GM19372 (cell line): ENCODE data around the gene SPP1.
"Not testable (repeated sequence)": the region's sequence is repeated elsewhere in the genome, so short reads cannot be mapped to it uniquely, and the experiment has no call there.

Experiments used
- ATAC-seq: cut with Tn5 transposase; IDR thresholded peaks from one replicate; pipeline ENCODE4 v1.9.1; 2021; ENCODE audit warnings: mild to moderate bottlenecking, low read depth, moderate library complexity; ENCODE audit not compliant: unreplicated experiment

Gene SPP1

GRCh38 chr4:87985097-87985886 lies 9.8 kb downstream of the SPP1 start:
- ATAC-seq = no peak

DNA sequence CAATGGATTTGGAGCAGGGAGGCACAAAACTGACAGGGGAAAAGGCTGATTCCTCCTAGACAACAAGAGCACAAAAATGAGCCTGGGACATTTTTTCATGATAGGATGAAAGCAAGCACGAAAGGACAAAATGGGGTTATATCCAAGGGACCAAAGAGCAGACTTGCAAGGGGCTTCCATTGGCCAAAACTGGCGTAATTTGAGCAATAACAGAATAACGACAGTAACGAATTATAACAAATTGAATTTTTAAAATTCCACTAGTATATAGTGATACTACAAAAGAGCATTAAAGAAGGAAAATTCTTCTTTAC lies 10.3 kb downstream of the SPP1 start:
- no peak for ATAC-seq

GRCh38 chr4:87986508-87986907 lies 11.0 kb downstream of the SPP1 start:
- ATAC-seq = no peak

DNA sequence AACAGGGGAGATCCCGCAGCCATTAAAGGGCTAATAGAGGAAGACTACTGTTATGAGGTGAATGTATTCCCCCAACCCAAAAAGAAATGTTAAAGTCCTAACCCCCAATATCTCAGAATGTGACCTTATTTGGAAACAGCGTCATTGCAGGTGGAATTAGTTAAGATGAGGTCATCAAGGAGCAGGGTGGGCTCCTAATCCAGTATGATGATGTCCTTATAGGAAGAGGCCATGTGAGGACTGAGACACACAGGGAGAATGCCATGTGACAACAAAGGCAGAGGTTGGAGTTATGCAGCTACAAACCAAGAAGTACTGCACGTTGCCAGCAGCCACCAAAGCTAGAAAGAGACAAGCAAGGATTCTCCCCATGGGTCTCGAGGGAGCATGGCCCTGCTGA lies 14.3 kb downstream of the SPP1 start:
- ATAC-seq = no peak

DNA sequence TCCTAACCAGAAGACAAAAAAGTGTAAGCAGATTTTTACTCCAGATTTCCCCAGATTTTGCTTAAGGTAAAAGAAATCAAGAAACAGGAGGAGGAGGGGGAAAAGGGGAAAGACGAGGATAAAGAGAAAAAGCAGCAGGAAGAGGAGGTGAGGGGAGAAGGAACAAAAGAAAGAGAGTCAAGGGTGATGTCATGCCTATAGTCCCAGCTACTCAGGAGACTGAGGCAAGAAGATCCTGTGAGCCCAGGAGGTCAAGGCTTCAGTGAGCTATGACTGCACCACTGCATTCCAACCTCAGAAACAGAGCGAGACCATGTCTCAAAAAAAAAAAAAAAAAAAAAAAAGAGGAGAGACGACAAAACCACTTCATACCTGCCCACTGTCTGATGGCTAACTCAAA lies 19.9 kb downstream of the SPP1 start:
- ATAC-seq = no peak

- ATAC-seq = not testable (repeated sequence)
Observed at GRCh38 chr4:87999191-87999691, 23.7 kb downstream of the SPP1 start.

- no peak for ATAC-seq
Observed at GRCh38 chr4:88001871-88002270, 26.4 kb downstream of the SPP1 start.

GRCh38 chr4:88002786-88003185 lies 27.3 kb downstream of the SPP1 start:
- no peak for ATAC-seq

GRCh38 chr4:88003261-88003660 lies 27.7 kb downstream of the SPP1 start:
- ATAC-seq = no peak

DNA sequence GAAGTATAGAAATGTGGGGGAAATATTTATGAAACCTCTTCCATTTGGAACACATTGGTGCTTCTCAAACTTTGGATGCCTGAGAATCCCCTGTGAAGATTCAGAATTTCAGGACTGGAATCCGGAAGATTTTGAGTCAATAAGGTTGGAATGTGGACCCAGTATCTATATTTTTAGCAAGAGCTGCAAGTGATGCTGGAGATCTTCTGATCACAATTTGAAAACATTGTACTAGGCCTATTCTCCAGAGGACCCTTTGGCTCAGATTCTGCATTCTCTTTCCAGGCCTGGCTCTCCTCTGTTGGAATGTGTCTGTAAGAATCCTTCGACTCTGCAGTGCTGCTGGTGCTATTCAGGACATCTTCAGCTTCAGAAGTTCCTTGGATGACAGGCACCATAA lies 29.6 kb downstream of the SPP1 start:
- ATAC-seq = no peak

- no peak for ATAC-seq
Observed at GRCh38 chr4:88005946-88006345, 30.4 kb downstream of the SPP1 start.

DNA sequence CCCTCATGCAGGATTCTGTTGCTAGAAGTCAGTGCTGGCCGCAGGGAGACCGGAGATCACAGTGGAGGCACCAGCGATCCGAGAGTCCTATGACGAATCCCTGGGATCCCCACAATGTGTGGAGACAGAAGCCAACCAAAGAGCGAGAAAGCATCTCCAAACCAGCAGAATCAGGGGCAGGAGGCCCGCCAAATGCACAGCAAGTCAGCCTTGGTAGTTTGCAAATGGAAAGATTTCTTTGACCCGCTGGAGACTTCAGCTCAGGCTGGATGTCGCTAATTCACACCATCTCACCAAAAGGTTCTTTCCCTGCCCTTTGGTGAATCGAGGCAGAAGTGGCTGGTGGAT lies 31.4 kb downstream of the SPP1 start:
- ATAC-seq = no peak

DNA sequence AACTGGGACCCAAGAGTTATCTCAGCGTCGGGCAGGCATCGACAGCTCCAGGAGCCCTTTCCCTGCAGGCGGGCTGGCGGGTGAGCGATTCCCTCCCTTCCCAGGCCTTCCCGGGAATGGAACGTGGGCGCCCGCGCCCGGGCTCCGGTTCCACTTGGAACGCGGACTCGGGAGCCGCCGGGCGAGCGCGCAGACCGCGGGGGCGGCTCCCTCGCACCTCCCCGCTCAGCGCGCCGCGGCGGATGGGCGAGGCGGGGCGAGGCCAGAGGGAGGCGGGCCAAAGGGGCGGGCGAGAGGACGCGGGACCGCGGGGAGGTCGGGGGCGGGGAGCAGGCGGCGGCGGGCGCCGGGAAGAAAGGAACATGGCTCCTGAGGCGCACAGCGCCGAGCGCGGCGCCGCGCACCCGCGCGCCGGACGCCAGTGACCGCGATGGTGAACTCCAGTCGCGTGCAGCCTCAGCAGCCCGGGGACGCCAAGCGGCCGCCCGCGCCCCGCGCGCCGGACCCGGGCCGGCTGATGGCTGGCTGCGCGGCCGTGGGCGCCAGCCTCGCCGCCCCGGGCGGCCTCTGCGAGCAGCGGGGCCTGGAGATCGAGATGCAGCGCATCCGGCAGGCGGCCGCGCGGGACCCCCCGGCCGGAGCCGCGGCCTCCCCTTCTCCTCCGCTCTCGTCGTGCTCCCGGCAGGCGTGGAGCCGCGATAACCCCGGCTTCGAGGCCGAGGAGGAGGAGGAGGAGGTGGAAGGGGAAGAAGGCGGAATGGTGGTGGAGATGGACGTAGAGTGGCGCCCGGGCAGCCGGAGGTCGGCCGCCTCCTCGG lies 32.0 kb downstream of the SPP1 start, which contains the start of gene PKD2:
Gene PKD2 (plus strand): TSS at position 332 of the 818 bp plus-strand sequence. CDS start 99 bp downstream, at position 431.
- peak; percentile 80 for ATAC-seq

DNA sequence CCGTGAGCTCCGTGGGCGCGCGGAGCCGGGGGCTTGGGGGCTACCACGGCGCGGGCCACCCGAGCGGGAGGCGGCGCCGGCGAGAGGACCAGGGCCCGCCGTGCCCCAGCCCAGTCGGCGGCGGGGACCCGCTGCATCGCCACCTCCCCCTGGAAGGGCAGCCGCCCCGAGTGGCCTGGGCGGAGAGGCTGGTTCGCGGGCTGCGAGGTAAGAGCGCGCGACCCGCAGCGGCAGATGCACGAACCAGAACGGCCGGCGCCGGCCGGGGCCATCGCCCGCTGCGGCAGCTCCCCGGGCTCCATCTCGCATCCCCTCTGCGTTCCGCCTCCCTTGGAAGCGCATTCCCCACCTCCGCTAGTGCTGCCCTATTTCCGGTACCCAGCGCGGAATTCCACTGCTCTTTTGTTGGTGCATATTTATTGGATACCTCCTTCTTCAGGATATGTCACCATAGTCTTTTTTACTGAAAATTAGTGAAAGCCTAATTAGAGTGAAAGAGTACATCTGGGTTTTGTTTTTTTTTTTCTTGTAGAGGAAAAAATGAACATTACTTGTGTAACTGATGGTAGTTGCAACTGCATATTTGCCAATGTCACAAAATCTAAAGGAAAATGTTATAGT lies 32.7 kb downstream of the SPP1 start:
- ATAC-seq = peak; percentile 38

GRCh38 chr4:88008743-88009171 lies 33.2 kb downstream of the SPP1 start:
- no peak for ATAC-seq

DNA sequence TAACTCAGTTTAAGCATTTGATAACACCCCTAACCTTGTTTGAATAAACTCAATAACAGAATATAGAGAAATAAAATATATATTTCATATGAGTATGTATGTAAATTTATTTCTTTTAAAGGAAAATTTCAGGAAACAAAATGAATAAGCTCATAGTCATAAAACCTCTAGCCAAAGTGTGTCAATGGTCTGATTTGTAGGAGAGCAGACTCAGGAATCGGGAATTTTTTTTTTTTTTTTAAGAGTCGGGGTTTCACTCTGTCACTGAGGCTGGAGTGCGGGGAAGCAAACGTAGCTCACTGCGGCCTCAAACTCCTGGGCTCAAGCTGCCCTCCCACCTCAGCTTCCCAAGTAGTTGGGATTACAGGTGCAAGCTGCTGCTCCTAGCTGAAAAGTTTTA lies 34.4 kb downstream of the SPP1 start:
- no peak for ATAC-seq

DNA sequence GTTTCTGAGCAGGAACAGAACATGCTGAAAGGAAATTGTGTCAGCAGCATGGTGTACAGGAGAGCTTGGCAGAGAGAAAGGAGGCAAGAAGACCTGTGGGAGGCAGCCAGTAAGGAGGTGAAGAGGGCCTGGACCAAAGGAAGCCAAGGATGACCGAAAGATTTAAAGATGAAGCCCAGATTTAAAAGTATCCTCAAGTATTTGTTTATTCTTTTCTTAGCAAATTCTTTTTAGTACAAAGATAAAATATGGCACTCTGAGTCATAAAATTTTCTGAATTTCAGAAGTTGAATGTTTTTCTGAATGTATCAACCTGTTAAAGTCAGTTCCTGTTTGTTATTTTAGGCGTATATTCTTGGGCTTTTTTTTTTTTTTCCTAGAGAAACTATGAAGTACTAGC lies 35.5 kb downstream of the SPP1 start:
- ATAC-seq = no peak

DNA sequence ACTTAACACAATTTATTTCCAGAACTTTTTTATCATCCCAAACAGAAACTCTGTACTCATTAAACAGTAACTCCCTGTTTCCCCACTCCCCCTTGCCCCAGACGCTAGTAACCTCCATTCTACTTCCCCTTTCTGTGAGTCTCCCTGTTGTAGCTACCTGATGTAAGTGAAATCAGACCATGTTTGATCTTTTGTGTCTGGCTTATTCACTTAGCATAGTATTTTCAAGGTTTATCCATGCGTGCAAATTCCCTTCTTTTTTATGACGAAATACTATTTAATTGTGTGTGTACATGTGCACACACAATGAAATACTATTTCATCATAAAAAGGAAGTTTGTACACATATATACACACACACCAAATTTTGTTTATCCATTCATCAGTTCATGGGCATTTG lies 37.1 kb downstream of the SPP1 start:
- peak; percentile 38 for ATAC-seq

DNA sequence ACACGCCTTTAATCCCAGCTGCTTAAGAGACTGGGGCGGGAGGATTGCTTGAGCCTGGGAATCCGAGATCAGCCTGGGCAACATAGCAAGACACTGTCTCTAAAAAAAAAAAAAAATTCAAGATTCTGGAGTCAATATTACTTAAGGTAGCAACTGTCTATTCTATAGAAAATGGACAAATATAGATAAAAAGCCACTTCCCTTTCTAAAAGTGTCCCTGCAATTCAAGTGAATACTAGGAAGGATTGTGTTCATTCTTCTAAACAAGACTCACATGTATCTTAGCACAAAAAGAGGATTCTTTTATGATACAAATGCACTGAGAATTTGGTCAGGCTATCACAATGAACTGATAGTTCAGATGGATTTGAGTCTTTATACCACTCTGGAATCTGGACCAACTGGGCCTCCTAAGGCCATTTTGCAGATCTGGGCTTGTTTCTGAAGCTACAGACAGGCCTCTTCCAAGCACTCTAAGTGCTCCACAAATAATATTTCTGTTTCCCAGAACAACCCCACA lies 38.9 kb downstream of the SPP1 start:
- ATAC-seq = no peak

- no peak for ATAC-seq
Observed at GRCh38 chr4:88015659-88016295, 40.3 kb downstream of the SPP1 start.
